Measurements from ENCODE around the gene POSTN. TPM values are rescaled to one million over a fixed set of nuclear protein-coding genes. Genes with fewer than 3 reads are reported as not detected.

POSTN gene, protein sequence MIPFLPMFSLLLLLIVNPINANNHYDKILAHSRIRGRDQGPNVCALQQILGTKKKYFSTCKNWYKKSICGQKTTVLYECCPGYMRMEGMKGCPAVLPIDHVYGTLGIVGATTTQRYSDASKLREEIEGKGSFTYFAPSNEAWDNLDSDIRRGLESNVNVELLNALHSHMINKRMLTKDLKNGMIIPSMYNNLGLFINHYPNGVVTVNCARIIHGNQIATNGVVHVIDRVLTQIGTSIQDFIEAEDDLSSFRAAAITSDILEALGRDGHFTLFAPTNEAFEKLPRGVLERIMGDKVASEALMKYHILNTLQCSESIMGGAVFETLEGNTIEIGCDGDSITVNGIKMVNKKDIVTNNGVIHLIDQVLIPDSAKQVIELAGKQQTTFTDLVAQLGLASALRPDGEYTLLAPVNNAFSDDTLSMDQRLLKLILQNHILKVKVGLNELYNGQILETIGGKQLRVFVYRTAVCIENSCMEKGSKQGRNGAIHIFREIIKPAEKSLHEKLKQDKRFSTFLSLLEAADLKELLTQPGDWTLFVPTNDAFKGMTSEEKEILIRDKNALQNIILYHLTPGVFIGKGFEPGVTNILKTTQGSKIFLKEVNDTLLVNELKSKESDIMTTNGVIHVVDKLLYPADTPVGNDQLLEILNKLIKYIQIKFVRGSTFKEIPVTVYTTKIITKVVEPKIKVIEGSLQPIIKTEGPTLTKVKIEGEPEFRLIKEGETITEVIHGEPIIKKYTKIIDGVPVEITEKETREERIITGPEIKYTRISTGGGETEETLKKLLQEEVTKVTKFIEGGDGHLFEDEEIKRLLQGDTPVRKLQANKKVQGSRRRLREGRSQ
- total RNA-seq (2021) (not detected in 2 replicates), Bru-seq, nascent RNA (percentile 3 among the genes with signal in this experiment), BruChase-seq, experiment 1, labeled RNA remaining after a 2-hour chase (percentile 7 among the genes with signal in this experiment), BruChase-seq, experiment 2, labeled RNA remaining after a 6-hour chase (percentile 8 among the genes with signal in this experiment)
- long read RNA-seq = 0 reads

DNA sequence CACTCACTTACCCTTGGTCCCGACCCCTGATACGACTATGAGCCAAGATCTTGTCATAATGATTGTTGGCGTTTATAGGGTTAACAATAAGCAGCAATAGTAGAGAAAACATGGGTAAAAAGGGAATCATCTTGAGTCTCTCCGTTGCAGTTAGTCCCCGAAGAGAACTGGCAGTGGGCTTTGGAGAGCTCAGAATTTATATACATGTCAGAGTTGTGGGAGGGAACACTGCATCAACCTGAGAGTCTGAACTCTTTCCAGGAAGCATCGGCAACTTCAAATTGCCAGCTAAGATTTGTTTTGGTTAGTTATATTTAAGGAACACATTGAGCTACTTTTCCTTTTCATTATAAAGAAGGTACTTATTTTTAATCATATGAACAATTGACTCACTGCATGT is at the start of gene POSTN:
TSS of gene POSTN (minus strand) at position 172 of the 400 bp plus-strand sequence. CDS start at position 130, 42 bp downstream.
- ChIA-PET POLR2A (ENCODE audit: unreplicated experiment) (no interaction called here), CTCF (interaction anchor here (0.5 kb wide), 1 partner anchor 244 kb away, joined by 5 read pairs; no protein-coding TSS in a partner anchor)
- H3K79me2 ChIP-seq (ENCODE audit: low read depth) = no peaks in the 10 kb centered on the region
- no peaks in the 10 kb centered on the region for H3F3A ChIP-seq (ENCODE audit: insufficient read depth, low read depth)
- H3K4me3 ChIP-seq = no peak within 1 kb of the TSS
- H2AFZ ChIP-seq = peak within 1 kb of the TSS; percentile 59; the same call in 1 of the 2 replicates
- H3K27me3 ChIP-seq (ENCODE audit: insufficient read depth, low read depth) = no peaks in the 10 kb centered on the region
- no peak within 1 kb of the TSS for H3K27ac ChIP-seq
- no peaks in the 10 kb centered on the region for H3K4me1 ChIP-seq (replicated peaks; ENCODE audit: insufficient read depth)
- DNase-seq = no peak
- H3K4me2 ChIP-seq = no peak within 1 kb of the TSS
- intact Hi-C loops (cut with micrococcal nuclease; ENCODE audit: unreplicated experiment) = no loop called here
- TF ChIP-seq, protein P1, sequence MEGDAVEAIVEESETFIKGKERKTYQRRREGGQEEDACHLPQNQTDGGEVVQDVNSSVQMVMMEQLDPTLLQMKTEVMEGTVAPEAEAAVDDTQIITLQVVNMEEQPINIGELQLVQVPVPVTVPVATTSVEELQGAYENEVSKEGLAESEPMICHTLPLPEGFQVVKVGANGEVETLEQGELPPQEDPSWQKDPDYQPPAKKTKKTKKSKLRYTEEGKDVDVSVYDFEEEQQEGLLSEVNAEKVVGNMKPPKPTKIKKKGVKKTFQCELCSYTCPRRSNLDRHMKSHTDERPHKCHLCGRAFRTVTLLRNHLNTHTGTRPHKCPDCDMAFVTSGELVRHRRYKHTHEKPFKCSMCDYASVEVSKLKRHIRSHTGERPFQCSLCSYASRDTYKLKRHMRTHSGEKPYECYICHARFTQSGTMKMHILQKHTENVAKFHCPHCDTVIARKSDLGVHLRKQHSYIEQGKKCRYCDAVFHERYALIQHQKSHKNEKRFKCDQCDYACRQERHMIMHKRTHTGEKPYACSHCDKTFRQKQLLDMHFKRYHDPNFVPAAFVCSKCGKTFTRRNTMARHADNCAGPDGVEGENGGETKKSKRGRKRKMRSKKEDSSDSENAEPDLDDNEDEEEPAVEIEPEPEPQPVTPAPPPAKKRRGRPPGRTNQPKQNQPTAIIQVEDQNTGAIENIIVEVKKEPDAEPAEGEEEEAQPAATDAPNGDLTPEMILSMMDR (conservative IDR thresholded peaks at IDR 0.05) = no peak
- no peak for TF ChIP-seq EZH2 (IDR thresholded peaks at IDR 0.05; ENCODE audit: low read depth)
- H3K36me3 ChIP-seq (ENCODE audit: low read depth) = no peaks in the 10 kb centered on the region
- no peaks in the 10 kb centered on the region for H4K20me1 ChIP-seq (ENCODE audit: insufficient read depth)
- no peaks in the 10 kb centered on the region for H3K9me3 ChIP-seq (ENCODE audit: insufficient read depth, low read depth)
- no TSS peak for BruUV-seq (replicated peaks)
- no peaks in the 10 kb centered on the region for H3K9me2 ChIP-seq (ENCODE audit: insufficient read depth)

DNA sequence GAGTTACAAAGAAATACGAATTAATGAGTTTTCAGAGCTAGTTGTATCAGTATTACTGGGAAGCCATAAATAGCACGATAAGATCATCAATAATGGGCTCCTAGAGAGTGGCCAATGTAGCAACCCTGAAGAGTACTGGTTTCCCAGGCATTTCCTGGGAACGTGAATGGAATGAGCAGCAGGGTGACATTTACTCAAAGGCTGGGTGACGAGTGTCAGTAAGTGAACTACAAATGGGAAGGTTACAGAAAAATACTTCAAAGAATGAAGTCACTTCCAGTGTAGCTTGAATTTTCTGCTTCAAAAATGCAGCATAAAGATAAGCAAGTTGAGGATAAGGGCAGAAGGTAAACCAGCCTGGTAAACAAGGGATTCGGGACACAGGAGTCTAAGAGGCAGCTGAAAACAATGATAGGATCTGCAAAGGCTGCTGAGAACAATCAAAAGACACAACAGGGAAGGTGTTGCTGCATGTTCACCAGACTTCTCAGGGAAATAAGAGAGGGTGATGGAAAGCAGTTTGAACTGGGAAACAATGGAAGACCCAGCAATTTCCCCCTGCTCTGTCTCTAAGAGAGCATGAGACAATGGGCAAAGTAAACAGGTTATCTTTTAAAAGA is 48.6 kb upstream of the POSTN start:
- Histone ChIP-seq H4K20me1 (ENCODE audit: insufficient read depth) (no peaks in the 10 kb centered on the region), H3K9me2 (ENCODE audit: insufficient read depth) (no peaks in the 10 kb centered on the region), H3K4me2 (no peak overlapping the region), H3K27me3 (ENCODE audit: insufficient read depth, low read depth) (no peaks in the 10 kb centered on the region), H3K79me2 (ENCODE audit: low read depth) (no peaks in the 10 kb centered on the region), H3K27ac (no peak overlapping the region), H3F3A (ENCODE audit: insufficient read depth, low read depth) (no peaks in the 10 kb centered on the region), H3K4me1 (replicated peaks; ENCODE audit: insufficient read depth) (no peaks in the 10 kb centered on the region), H2AFZ (no peak overlapping the region), H3K9me3 (ENCODE audit: insufficient read depth, low read depth) (no peaks in the 10 kb centered on the region), H3K36me3 (ENCODE audit: low read depth) (no peaks in the 10 kb centered on the region), H3K4me3 (no peak overlapping the region)
- CTCF ChIA-PET = no interaction called here
- TF ChIP-seq, protein P1 (conservative IDR thresholded peaks at IDR 0.05) = no peak
- TF ChIP-seq EZH2 (IDR thresholded peaks at IDR 0.05; ENCODE audit: low read depth) = no peak
- DNase-seq = no peak
- intact Hi-C loops (cut with micrococcal nuclease; ENCODE audit: unreplicated experiment) = loop anchor here (10.0 kb wide), 1 partner anchor 1038 kb away; the partner anchor contains the start of gene FREM2
- POLR2A ChIA-PET (ENCODE audit: unreplicated experiment) = interaction anchor here (0.6 to 0.7 kb wide), 2 partner anchors 10 to 481 kb away, joined by 3 to 5 read pairs; no protein-coding TSS in a partner anchor
- no TSS peak for BruUV-seq (replicated peaks)

DNA sequence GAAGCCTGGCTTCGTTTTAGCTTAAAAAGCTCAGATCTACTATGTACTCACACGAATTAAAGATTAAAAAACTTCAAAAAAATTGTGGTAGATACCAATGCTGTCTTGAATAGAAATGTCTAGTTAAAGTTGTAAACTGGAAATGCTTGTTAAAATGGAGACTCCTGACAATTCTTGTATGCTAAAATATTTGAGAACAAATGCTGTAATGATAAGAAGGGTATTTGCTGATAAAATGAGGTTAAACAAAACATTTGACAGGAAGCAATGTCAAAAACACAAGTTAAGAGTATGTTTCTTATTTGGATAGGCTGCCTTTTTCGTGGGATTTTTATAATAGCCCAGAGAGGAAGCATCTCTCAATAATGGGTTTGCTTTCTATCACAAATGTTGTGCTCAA is 48.0 kb upstream of the POSTN start:
- H2AFZ ChIP-seq = peak overlapping the region; percentile 21; the same call in 1 of the 2 replicates
- no peak for DNase-seq

More for the DNA sequence above, 48.0 kb upstream of the POSTN start:
- H3F3A ChIP-seq (ENCODE audit: insufficient read depth, low read depth) = no peaks in the 10 kb centered on the region
- no peaks in the 10 kb centered on the region for H4K20me1 ChIP-seq (ENCODE audit: insufficient read depth)
- intact Hi-C loops (cut with micrococcal nuclease; ENCODE audit: unreplicated experiment) = loop anchor here (10.0 kb wide), 1 partner anchor 1038 kb away; the partner anchor contains the start of gene FREM2
- no peak overlapping the region for H3K27ac ChIP-seq
- no peaks in the 10 kb centered on the region for H3K36me3 ChIP-seq (ENCODE audit: low read depth)
- H3K9me3 ChIP-seq (ENCODE audit: insufficient read depth, low read depth) = 0 out of 2 replicates have a peak, but pooled peaks cover 4% of the 10 kb centered on the region
- no peak overlapping the region for H3K4me2 ChIP-seq
- no peaks in the 10 kb centered on the region for H3K9me2 ChIP-seq (ENCODE audit: insufficient read depth)
- no peaks in the 10 kb centered on the region for H3K79me2 ChIP-seq (ENCODE audit: low read depth)
- no peaks in the 10 kb centered on the region for H3K27me3 ChIP-seq (ENCODE audit: insufficient read depth, low read depth)
- TF ChIP-seq, protein P1 (conservative IDR thresholded peaks at IDR 0.05) = no peak
- no peak for TF ChIP-seq EZH2 (IDR thresholded peaks at IDR 0.05; ENCODE audit: low read depth)
- H3K4me1 ChIP-seq (replicated peaks; ENCODE audit: insufficient read depth) = no peaks in the 10 kb centered on the region
- POLR2A ChIA-PET (ENCODE audit: unreplicated experiment) = no interaction called here
- H3K4me3 ChIP-seq = no peak overlapping the region
- no TSS peak for BruUV-seq (replicated peaks)
- CTCF ChIA-PET = no interaction called here

All from PC-9 (cell line).